Liver (tissue), 9 donors: Measurements from ENCODE around the gene SYT13. TPM values are rescaled to one million over a fixed set of nuclear protein-coding genes. Genes with fewer than 3 reads are reported as not detected.

ENCODE experiments used
- DNase-seq: peaks from one replicate; pipeline ENCODE4 v3.0.0-alpha.2; 2017; ENCODE audit warnings: low spot score
- H3K27ac ChIP-seq, 2 donors: one replicate each; pipeline ENCODE4 v1.7.0; 2013; ENCODE audit warnings: inconsistent platforms in 2 of 2, low read length in 2 of 2, control low read depth in 1 of 2, low read depth in 1 of 2, mild to moderate bottlenecking in 1 of 2
- H3K27me3 ChIP-seq, 4 donors: one replicate each; pipeline versions ENCODE4 v1.6.1 to v1.7.0; 2013; ENCODE audit warnings: low read length in 3 of 4, inconsistent platforms in 1 of 4, mild to moderate bottlenecking in 1 of 4, moderate library complexity in 1 of 4; ENCODE audit not compliant: control insufficient read depth in 4 of 4, insufficient read depth in 4 of 4
- H3K36me3 ChIP-seq, 4 donors: one replicate each; pipeline versions ENCODE4 v1.6.1 to v1.7.0; 2013; ENCODE audit warnings: low read length in 3 of 4, mild to moderate bottlenecking in 3 of 4, low read depth in 1 of 4, moderate library complexity in 1 of 4; ENCODE audit not compliant: control insufficient read depth in 4 of 4, insufficient read depth in 3 of 4
- H3K4me1 ChIP-seq, 4 donors: one replicate each; pipeline versions ENCODE4 v1.6.1 to v1.7.0; 2013; ENCODE audit warnings: low read length in 3 of 4, mild to moderate bottlenecking in 3 of 4, moderate library complexity in 1 of 4; ENCODE audit not compliant: control insufficient read depth in 4 of 4, insufficient read depth in 4 of 4
- H3K4me3 ChIP-seq, 3 donors: one replicate each; pipeline versions ENCODE4 v1.6.1 to v1.7.0; 2013; ENCODE audit warnings: low read length in 3 of 3, control low read depth in 1 of 3, low read depth in 1 of 3, mild to moderate bottlenecking in 1 of 3
- H3K9ac ChIP-seq, 2 donors: one replicate each; pipeline ENCODE4 v1.7.0; 2013; ENCODE audit warnings: low read length in 2 of 2, mild to moderate bottlenecking in 2 of 2, moderate library complexity in 2 of 2, control low read depth in 1 of 2, low read depth in 1 of 2
- H3K9me3 ChIP-seq, 4 donors: one replicate each; pipeline versions ENCODE4 v1.6.1 to v1.7.0; 2013; ENCODE audit warnings: low read length in 3 of 4; ENCODE audit not compliant: control insufficient read depth in 4 of 4
- EGR1 ChIP-seq, 2 donors: IDR thresholded peaks; 2 replicates each; pipeline ENCODE4 v1.6.1; 2016 to 2018; ENCODE audit warnings: antibody characterized with exemption in 2 of 2, low read depth in 2 of 2
- FOXA1 ChIP-seq: IDR thresholded peaks from 2 replicates; pipeline ENCODE4 v1.6.1; 2016; ENCODE audit warnings: antibody characterized with exemption
- FOXA2 ChIP-seq: IDR thresholded peaks from 2 replicates; pipeline ENCODE4 v1.6.1; 2016; ENCODE audit warnings: antibody characterized with exemption
- GABPA ChIP-seq, 2 donors: IDR thresholded peaks in 1 of 2; conservative IDR thresholded peaks in 1 of 2; 2 replicates each; pipeline ENCODE4 v1.6.1; 2016; ENCODE audit warnings: antibody characterized with exemption in 2 of 2, mild to moderate bottlenecking in 1 of 2, moderate library complexity in 1 of 2
- HNF4A ChIP-seq, 2 donors: conservative IDR thresholded peaks; 2 replicates each; pipeline ENCODE4 v1.6.1; 2016; ENCODE audit warnings: antibody characterized with exemption in 2 of 2, mild to moderate bottlenecking in 2 of 2
- HNF4G ChIP-seq: IDR thresholded peaks from 2 replicates; pipeline ENCODE4 v1.6.1; 2016; ENCODE audit warnings: antibody characterized with exemption
- NR2F2 ChIP-seq: IDR thresholded peaks from 2 replicates; pipeline ENCODE4 v1.6.1; 2016; ENCODE audit warnings: antibody characterized with exemption
- RAD21 ChIP-seq, 2 donors: IDR thresholded peaks; 2 replicates each; pipeline ENCODE4 v1.6.1; 2016; ENCODE audit warnings: antibody characterized with exemption in 2 of 2, mild to moderate bottlenecking in 2 of 2
- RXRA ChIP-seq, 2 donors: IDR thresholded peaks; 2 replicates each; pipeline ENCODE4 v1.6.1; 2017 to 2018; ENCODE audit warnings: antibody characterized with exemption in 2 of 2, mild to moderate bottlenecking in 1 of 2
- SP1 ChIP-seq: IDR thresholded peaks from 2 replicates; pipeline ENCODE4 v1.6.1; 2018; ENCODE audit warnings: antibody characterized with exemption, mild to moderate bottlenecking
- TAF1 ChIP-seq: conservative IDR thresholded peaks from 2 replicates; pipeline ENCODE4 v1.6.1; 2016; ENCODE audit warnings: antibody characterized with exemption, mild to moderate bottlenecking
- YY1 ChIP-seq: IDR thresholded peaks from 2 replicates; pipeline ENCODE4 v1.6.1; 2016; ENCODE audit warnings: antibody characterized with exemption, mild to moderate bottlenecking
- WGBS: extraction: QIAGEN DNeasy Blood & Tissue Kit; methylation state at CpG from one replicate; pipeline ENCODE4 v1.1.7; 2013; 5-methylcytosine and 5-hydroxymethylcytosine counted together
- polyA plus RNA-seq, 2 donors: library from polyadenylated mRNA; stranded (reverse) in 1 of 2; unstranded in 1 of 2; fragments of 200-250 nt in 1 of 2; fragments of >200 nt in 1 of 2; fragmentation: Nextera tagmentation in 1 of 2; extraction: Ambion mirVana in 1 of 2; gene quantifications; one replicate each; pipeline versions ENCODE4 v1.2.1 to v1.2.3, GENCODE V29; 2013 to 2015
- total RNA-seq, 2 donors: library from RNA; depleted of rRNA; stranded (reverse); fragments of >200 nt; gene quantifications; one replicate each; pipeline ENCODE4 v1.2.3, GENCODE V29; 2014
- TF ChIP-seq, protein P1 (sequence below): IDR thresholded peaks from 2 replicates; pipeline ENCODE4 v1.6.1; 2016; ENCODE audit warnings: antibody characterized with exemption
- TF ChIP-seq, protein P2 (sequence below): fragments of 150-350 bp; IDR thresholded peaks from 2 replicates; pipeline ENCODE4 v1.5.1; 2017; ENCODE audit warnings: improper control_type of control experiment, low read depth, low read length; ENCODE audit not compliant: missing input control
- TF ChIP-seq, protein P3 (sequence below): IDR thresholded peaks from 2 replicates; pipeline ENCODE4 v1.6.1; 2016; ENCODE audit warnings: antibody characterized with exemption
- TF ChIP-seq, protein P4 (sequence below): IDR thresholded peaks from 2 replicates; pipeline ENCODE4 v1.6.1; 2016; ENCODE audit warnings: antibody characterized with exemption, mild to moderate bottlenecking
- TF ChIP-seq, protein P5 (sequence below): IDR thresholded peaks from 2 replicates; pipeline ENCODE4 v1.6.1; 2016; ENCODE audit warnings: antibody characterized with exemption
- donor health status: healthy.
- donor health status: healthy.
- donor health status: healthy.
- donor health status: healthy.
- donor health status: healthy.

Gene SYT13
- total and polyA plus RNA-seq, 4 donors = 0.05 to 0.33 (median 0.14) TPM

DNA sequence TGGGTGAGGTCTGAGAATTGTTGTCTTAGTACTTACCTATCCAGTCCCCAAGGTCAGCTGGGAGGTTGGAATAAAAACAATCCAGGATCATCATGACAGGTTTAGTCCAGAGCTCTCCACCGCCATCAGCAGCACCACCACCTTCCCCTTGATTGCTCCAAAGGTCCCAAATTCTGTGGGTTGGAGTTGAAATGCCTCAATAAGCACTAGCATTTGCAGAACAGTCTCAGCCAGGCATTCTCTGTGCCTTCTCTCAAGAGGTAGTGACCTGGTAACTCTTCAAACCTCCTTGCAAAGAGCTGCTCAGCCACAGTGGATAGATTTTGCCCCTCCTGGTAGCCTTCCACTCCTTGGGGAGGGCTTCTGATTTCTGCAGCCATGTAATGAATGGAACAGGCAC is 70.1 kb downstream of the SYT13 start:
- no peak for DNase-seq
- Histone ChIP-seq H3K4me1 (no peaks in the 10 kb centered on the region), H3K27me3 (no peaks in the 10 kb centered on the region), H3K4me3 (no peak overlapping the region), H3K9ac (no peak overlapping the region), H3K27ac (no peak overlapping the region), H3K9me3 (no peaks in the 10 kb centered on the region), H3K36me3 (peaks cover 0 to 5% (median 1%) of the 10 kb centered on the region in 4 donors)
- 94% methylated on average over 1 of the region's 1 CpG for WGBS
- TF ChIP-seq, protein P1, sequence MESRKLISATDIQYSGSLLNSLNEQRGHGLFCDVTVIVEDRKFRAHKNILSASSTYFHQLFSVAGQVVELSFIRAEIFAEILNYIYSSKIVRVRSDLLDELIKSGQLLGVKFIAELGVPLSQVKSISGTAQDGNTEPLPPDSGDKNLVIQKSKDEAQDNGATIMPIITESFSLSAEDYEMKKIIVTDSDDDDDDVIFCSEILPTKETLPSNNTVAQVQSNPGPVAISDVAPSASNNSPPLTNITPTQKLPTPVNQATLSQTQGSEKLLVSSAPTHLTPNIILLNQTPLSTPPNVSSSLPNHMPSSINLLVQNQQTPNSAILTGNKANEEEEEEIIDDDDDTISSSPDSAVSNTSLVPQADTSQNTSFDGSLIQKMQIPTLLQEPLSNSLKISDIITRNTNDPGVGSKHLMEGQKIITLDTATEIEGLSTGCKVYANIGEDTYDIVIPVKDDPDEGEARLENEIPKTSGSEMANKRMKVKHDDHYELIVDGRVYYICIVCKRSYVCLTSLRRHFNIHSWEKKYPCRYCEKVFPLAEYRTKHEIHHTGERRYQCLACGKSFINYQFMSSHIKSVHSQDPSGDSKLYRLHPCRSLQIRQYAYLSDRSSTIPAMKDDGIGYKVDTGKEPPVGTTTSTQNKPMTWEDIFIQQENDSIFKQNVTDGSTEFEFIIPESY = no peak
- TF ChIP-seq FOXA1 = no peak
- TF ChIP-seq, protein P2, sequence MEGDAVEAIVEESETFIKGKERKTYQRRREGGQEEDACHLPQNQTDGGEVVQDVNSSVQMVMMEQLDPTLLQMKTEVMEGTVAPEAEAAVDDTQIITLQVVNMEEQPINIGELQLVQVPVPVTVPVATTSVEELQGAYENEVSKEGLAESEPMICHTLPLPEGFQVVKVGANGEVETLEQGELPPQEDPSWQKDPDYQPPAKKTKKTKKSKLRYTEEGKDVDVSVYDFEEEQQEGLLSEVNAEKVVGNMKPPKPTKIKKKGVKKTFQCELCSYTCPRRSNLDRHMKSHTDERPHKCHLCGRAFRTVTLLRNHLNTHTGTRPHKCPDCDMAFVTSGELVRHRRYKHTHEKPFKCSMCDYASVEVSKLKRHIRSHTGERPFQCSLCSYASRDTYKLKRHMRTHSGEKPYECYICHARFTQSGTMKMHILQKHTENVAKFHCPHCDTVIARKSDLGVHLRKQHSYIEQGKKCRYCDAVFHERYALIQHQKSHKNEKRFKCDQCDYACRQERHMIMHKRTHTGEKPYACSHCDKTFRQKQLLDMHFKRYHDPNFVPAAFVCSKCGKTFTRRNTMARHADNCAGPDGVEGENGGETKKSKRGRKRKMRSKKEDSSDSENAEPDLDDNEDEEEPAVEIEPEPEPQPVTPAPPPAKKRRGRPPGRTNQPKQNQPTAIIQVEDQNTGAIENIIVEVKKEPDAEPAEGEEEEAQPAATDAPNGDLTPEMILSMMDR = no peak
- TF ChIP-seq, protein P3, sequence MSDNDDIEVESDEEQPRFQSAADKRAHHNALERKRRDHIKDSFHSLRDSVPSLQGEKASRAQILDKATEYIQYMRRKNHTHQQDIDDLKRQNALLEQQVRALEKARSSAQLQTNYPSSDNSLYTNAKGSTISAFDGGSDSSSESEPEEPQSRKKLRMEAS = no peak
- TF ChIP-seq HNF4G = no peak
- TF ChIP-seq, protein P4, sequence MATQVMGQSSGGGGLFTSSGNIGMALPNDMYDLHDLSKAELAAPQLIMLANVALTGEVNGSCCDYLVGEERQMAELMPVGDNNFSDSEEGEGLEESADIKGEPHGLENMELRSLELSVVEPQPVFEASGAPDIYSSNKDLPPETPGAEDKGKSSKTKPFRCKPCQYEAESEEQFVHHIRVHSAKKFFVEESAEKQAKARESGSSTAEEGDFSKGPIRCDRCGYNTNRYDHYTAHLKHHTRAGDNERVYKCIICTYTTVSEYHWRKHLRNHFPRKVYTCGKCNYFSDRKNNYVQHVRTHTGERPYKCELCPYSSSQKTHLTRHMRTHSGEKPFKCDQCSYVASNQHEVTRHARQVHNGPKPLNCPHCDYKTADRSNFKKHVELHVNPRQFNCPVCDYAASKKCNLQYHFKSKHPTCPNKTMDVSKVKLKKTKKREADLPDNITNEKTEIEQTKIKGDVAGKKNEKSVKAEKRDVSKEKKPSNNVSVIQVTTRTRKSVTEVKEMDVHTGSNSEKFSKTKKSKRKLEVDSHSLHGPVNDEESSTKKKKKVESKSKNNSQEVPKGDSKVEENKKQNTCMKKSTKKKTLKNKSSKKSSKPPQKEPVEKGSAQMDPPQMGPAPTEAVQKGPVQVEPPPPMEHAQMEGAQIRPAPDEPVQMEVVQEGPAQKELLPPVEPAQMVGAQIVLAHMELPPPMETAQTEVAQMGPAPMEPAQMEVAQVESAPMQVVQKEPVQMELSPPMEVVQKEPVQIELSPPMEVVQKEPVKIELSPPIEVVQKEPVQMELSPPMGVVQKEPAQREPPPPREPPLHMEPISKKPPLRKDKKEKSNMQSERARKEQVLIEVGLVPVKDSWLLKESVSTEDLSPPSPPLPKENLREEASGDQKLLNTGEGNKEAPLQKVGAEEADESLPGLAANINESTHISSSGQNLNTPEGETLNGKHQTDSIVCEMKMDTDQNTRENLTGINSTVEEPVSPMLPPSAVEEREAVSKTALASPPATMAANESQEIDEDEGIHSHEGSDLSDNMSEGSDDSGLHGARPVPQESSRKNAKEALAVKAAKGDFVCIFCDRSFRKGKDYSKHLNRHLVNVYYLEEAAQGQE = no peak
- no peak for TF ChIP-seq RAD21 (IDR thresholded peaks at IDR 0.05)
- TF ChIP-seq, protein P5, sequence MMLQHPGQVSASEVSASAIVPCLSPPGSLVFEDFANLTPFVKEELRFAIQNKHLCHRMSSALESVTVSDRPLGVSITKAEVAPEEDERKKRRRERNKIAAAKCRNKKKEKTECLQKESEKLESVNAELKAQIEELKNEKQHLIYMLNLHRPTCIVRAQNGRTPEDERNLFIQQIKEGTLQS = no peak
- TF ChIP-seq HNF4A (conservative IDR thresholded peaks at IDR 0.05) = no peak
- TF ChIP-seq SP1 = no peak
- TF ChIP-seq TAF1 = no peak
- TF ChIP-seq FOXA2 = no peak
- TF ChIP-seq RXRA (IDR thresholded peaks at IDR 0.05) = no peak
- no peak for TF ChIP-seq EGR1 (IDR thresholded peaks at IDR 0.05; ENCODE audit: low read depth in 2 of 2)
- TF ChIP-seq GABPA (IDR thresholded peaks at IDR 0.05 in 1 of 2, conservative IDR thresholded peaks at IDR 0.05 in 1 of 2) = no peak
- TF ChIP-seq YY1 = no peak
- TF ChIP-seq NR2F2 = no peak
